Measurements from ENCODE around the gene ZNF784.

ZNF784 gene

DNA sequence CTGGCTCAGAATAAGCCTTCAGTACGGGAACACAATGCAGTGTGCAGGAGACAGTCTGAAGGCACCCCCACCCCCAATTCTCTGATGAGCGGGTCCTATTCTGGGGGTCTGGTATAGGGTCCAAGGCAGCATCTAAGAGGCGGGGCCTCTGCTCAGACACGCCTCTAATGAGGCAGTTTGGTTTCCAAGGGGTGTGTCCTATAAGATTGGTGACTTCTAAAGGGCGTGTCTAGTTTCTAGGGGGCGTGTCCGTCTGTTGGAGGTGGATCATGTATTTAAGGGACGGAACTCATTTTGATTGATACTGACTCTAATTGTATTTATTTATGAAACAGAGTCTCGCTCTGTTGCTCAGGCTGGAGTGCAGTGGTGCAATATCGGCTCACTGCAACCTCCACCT lies 33.7 kb downstream of the ZNF784 start:
- Histone ChIP-seq H3F3A (ENCODE audit: control insufficient read depth, insufficient read depth) (peaks cover 13% of the 10 kb centered on the region), H3K27me3 (ENCODE audit: control insufficient read depth, low read length) (no peaks in the 10 kb centered on the region), H3K36me3 (ENCODE audit: control insufficient read depth, low read length) (peaks cover 10% of the 10 kb centered on the region), H3K9me2 (replicated peaks; ENCODE audit: control insufficient read depth, low read length) (no peaks in the 10 kb centered on the region), H3K9me3 (ENCODE audit: control insufficient read depth, insufficient read depth, low read length) (no peaks in the 10 kb centered on the region), H3K4me1 (ENCODE audit: control insufficient read depth, low read length) (peaks cover 26% of the 10 kb centered on the region), H3K27ac (ENCODE audit: low read depth, low read length) (no peak overlapping the region), H4K20me1 (ENCODE audit: control insufficient read depth, insufficient read depth, low read depth, low read length) (no peaks in the 10 kb centered on the region), H3K4me3 (ENCODE audit: low read length) (no peak overlapping the region), H3K4me2 (ENCODE audit: low read length) (no peak overlapping the region), H3K79me2 (ENCODE audit: control insufficient read depth, low read length) (no peaks in the 10 kb centered on the region)
- TF ChIP-seq, protein P1, sequence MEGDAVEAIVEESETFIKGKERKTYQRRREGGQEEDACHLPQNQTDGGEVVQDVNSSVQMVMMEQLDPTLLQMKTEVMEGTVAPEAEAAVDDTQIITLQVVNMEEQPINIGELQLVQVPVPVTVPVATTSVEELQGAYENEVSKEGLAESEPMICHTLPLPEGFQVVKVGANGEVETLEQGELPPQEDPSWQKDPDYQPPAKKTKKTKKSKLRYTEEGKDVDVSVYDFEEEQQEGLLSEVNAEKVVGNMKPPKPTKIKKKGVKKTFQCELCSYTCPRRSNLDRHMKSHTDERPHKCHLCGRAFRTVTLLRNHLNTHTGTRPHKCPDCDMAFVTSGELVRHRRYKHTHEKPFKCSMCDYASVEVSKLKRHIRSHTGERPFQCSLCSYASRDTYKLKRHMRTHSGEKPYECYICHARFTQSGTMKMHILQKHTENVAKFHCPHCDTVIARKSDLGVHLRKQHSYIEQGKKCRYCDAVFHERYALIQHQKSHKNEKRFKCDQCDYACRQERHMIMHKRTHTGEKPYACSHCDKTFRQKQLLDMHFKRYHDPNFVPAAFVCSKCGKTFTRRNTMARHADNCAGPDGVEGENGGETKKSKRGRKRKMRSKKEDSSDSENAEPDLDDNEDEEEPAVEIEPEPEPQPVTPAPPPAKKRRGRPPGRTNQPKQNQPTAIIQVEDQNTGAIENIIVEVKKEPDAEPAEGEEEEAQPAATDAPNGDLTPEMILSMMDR (IDR thresholded peaks at IDR 0.05; ENCODE audit: low read depth, low read length, poor library complexity, severe bottlenecking), result no peak
- TF ChIP-seq EZH2phosphoT487 (IDR thresholded peaks at IDR 0.05; ENCODE audit: borderline replicate concordance, low read length), result no peak

DNA sequence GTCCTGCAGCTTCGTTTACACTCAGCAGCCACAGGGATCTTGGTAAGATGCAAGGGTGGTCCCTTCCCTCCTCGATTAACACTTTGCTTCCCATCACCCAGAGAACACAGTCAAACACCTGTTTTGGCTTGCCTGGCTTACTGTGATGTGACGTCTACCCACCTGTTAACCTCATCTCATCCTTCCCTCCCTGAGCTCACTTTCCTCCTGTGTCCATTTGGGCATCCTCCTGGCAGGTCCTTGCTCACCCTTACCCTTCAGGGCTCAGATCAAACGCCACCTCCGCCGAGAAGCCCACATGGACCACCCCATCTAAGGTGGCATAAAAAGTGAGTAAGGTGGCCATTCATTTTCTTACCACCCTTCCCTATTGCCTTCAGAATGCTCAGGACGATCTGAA lies 34.3 kb downstream of the ZNF784 start:
- Histone ChIP-seq H3K4me1 (ENCODE audit: control insufficient read depth, low read length) (peaks cover 31% of the 10 kb centered on the region), H3K4me3 (ENCODE audit: low read length) (no peak overlapping the region), H3K27ac (ENCODE audit: low read depth, low read length) (no peak overlapping the region), H3K9me2 (replicated peaks; ENCODE audit: control insufficient read depth, low read length) (no peaks in the 10 kb centered on the region), H3K9me3 (ENCODE audit: control insufficient read depth, insufficient read depth, low read length) (no peaks in the 10 kb centered on the region), H3K79me2 (ENCODE audit: control insufficient read depth, low read length) (no peaks in the 10 kb centered on the region), H3F3A (ENCODE audit: control insufficient read depth, insufficient read depth) (peaks cover 18% of the 10 kb centered on the region), H4K20me1 (ENCODE audit: control insufficient read depth, insufficient read depth, low read depth, low read length) (no peaks in the 10 kb centered on the region), H3K36me3 (ENCODE audit: control insufficient read depth, low read length) (peaks cover 5% of the 10 kb centered on the region), H3K4me2 (ENCODE audit: low read length) (no peak overlapping the region), H3K27me3 (ENCODE audit: control insufficient read depth, low read length) (no peaks in the 10 kb centered on the region)
- no peak for TF ChIP-seq EZH2phosphoT487 (IDR thresholded peaks at IDR 0.05; ENCODE audit: borderline replicate concordance, low read length)

DNA sequence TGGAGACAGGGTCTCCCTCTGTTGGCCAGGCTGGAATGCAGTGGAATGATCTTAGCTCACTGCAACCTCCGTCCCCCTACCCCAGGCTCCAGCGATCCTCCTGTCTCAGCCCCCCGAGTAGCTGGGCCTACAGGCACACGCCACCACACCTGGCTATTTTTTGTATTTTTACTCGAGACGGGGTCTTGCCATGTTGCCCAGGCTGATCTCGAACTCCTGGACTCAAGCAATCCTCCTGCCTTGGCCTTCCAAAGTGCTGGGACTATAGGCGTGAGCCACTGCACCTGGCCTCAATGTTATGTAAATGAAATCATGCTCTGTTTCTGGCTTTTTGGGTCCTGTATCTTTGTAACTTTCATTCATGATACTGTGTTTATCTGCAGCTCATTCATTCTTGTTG lies 35.6 kb downstream of the ZNF784 start:
- H3K4me3 ChIP-seq (ENCODE audit: low read length), result no peak overlapping the region
- no peaks in the 10 kb centered on the region; the same call in 1 of the 2 replicates for H3K36me3 ChIP-seq (ENCODE audit: control insufficient read depth, low read length)
- H3K79me2 ChIP-seq (ENCODE audit: control insufficient read depth, low read length), result no peaks in the 10 kb centered on the region
- no peak overlapping the region for H3K4me2 ChIP-seq (ENCODE audit: low read length)
- H3K9me2 ChIP-seq (replicated peaks; ENCODE audit: control insufficient read depth, low read length), result no peaks in the 10 kb centered on the region
- no peak for TF ChIP-seq EZH2phosphoT487 (IDR thresholded peaks at IDR 0.05; ENCODE audit: borderline replicate concordance, low read length)
- TF ChIP-seq, protein P1 (IDR thresholded peaks at IDR 0.05; ENCODE audit: low read depth, low read length, poor library complexity, severe bottlenecking), result no peak
- H3K27ac ChIP-seq (ENCODE audit: low read depth, low read length), result no peak overlapping the region
- no peaks in the 10 kb centered on the region for H3K9me3 ChIP-seq (ENCODE audit: control insufficient read depth, insufficient read depth, low read length)
- peaks cover 28% of the 10 kb centered on the region for H3F3A ChIP-seq (ENCODE audit: control insufficient read depth, insufficient read depth)
- H4K20me1 ChIP-seq (ENCODE audit: control insufficient read depth, insufficient read depth, low read depth, low read length), result no peaks in the 10 kb centered on the region
- H3K4me1 ChIP-seq (ENCODE audit: control insufficient read depth, low read length), result peaks cover 34% of the 10 kb centered on the region
- no peaks in the 10 kb centered on the region for H3K27me3 ChIP-seq (ENCODE audit: control insufficient read depth, low read length)

DNA sequence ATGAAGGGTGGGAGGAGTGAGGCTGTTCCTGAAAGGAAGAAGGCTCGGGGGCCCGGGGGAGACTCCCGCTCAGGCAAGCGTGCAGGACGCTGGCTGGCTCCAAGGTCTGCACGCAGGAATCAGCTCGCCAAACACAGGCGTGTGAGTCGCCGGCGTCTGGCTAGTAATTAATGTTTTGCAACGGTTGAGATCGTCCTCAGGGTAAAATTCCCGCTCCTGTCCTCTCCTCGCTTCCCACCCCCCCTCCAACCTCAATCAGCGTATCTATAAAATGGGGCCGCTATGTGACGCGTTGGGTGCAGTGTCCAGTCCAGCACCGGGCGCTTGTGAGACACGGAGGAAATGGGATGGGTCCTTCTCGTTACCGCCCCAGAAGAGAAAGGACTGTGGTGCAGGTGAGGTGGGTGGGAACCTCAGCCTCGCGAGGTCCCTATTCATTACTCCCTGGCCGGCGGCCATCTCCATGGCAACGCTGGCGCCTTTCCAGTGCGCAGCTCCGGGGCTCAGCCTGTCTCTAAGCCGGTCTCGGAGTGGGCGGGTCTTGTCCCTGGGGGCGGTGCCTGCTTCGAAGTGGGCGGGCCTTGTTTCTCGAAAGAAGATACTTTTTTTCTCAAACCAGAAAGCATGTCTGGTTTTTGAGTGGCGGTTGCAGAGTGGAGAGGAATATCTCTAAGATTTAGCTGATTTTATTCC lies 37.2 kb downstream of the ZNF784 start:
- Histone ChIP-seq H3K4me2 (ENCODE audit: low read length) (peak overlapping the region; percentile 87), H3K9me3 (ENCODE audit: control insufficient read depth, insufficient read depth, low read length) (no peaks in the 10 kb centered on the region), H3K27ac (ENCODE audit: low read depth, low read length) (peak overlapping the region; percentile 54), H3K79me2 (ENCODE audit: control insufficient read depth, low read length) (no peaks in the 10 kb centered on the region), H3K27me3 (ENCODE audit: control insufficient read depth, low read length) (no peaks in the 10 kb centered on the region), H3K4me3 (ENCODE audit: low read length) (peak overlapping the region; percentile 86), H3K9me2 (replicated peaks; ENCODE audit: control insufficient read depth, low read length) (no peaks in the 10 kb centered on the region), H3K4me1 (ENCODE audit: control insufficient read depth, low read length) (peaks cover 34% of the 10 kb centered on the region), H3F3A (ENCODE audit: control insufficient read depth, insufficient read depth) (peaks cover 31% of the 10 kb centered on the region), H3K36me3 (ENCODE audit: control insufficient read depth, low read length) (no peaks in the 10 kb centered on the region; the same call in 1 of the 2 replicates), H4K20me1 (ENCODE audit: control insufficient read depth, insufficient read depth, low read depth, low read length) (no peaks in the 10 kb centered on the region)
- TF ChIP-seq, protein P1 (IDR thresholded peaks at IDR 0.05; ENCODE audit: low read depth, low read length, poor library complexity, severe bottlenecking), result no peak
- no peak for TF ChIP-seq EZH2phosphoT487 (IDR thresholded peaks at IDR 0.05; ENCODE audit: borderline replicate concordance, low read length)

All from DOHH2 (cell line).